HFFc6 (cell line): ENCODE data around the gene ZNF564. TPM values are rescaled to one million over a fixed set of nuclear protein-coding genes. Genes with fewer than 3 reads are reported as not detected.
"Not testable (repeated sequence)": the region's sequence is repeated elsewhere in the genome, so short reads cannot be mapped to it uniquely, and the experiment has no call there.

Experiments used
- DNase-seq: peaks from one replicate; pipeline ENCODE4 v3.0.0-alpha.2; 2018
- H3K27ac Mint-ChIP-seq: 2 replicates; pipeline ENCODE4 v1.8.0; 2020; ENCODE audit warnings: mild to moderate bottlenecking, mixed read lengths
- H3K27me3 Mint-ChIP-seq: 2 replicates; pipeline ENCODE4 v1.8.0; 2021; ENCODE audit warnings: mild to moderate bottlenecking, moderate library complexity, mixed read lengths; ENCODE audit not compliant: insufficient read depth
- H3K36me3 Mint-ChIP-seq: 2 replicates; pipeline ENCODE4 v1.8.0; 2021; ENCODE audit warnings: low read depth, mixed read lengths
- H3K4me1 Mint-ChIP-seq: 2 replicates; pipeline ENCODE4 v1.8.0; 2020; ENCODE audit warnings: low read depth, mixed read lengths
- H3K4me3 Mint-ChIP-seq: 2 replicates; pipeline ENCODE4 v1.8.0; 2020; ENCODE audit warnings: mild to moderate bottlenecking, moderate library complexity, mixed read lengths
- H3K9me3 Mint-ChIP-seq: 2 replicates; pipeline ENCODE4 v1.8.0; 2020; ENCODE audit warnings: mild to moderate bottlenecking, mixed read lengths
- CTCF ChIP-seq: fragments of 200-600 bp; sonication (generic); IDR thresholded peaks from 2 replicates; pipeline ENCODE4 v1.5.0; 2021; ENCODE audit warnings: antibody characterized with exemption, mild to moderate bottlenecking
- total RNA-seq, 6 experiments: library from RNA; stranded (reverse); fragmentation: NEBNext Ultra II Directional; extraction: Animal tissue kit (Norgen Biotek cat#: 25700); gene quantifications; 2 replicates in 1 of 6; 3 replicates in 5 of 6; pipeline ENCODE4 v1.2.3, GENCODE V29; 2021

Gene ZNF564
- total RNA-seq, 6 experiments from 2014 or later, result 3.5 to 4.7 (median 4.2) TPM

- H3K4me3 Mint-ChIP-seq, result no peak overlapping the region
- no peak overlapping the region for H3K27ac Mint-ChIP-seq
- peaks cover 12% of the 10 kb centered on the region for H3K4me1 Mint-ChIP-seq
- H3K9me3 Mint-ChIP-seq, result peaks cover 12% of the 10 kb centered on the region
- peaks cover 1% of the 10 kb centered on the region; the same call in 1 of the 2 replicates for H3K27me3 Mint-ChIP-seq
- DNase-seq, result no peak
- TF ChIP-seq CTCF, result no peak
- peaks cover 6% of the 10 kb centered on the region; the same call in 1 of the 2 replicates for H3K36me3 Mint-ChIP-seq
These were observed 54.2 kb downstream of the ZNF564 start for GRCh38 chr19:12497032-12497431.

GRCh38 chr19:12496480-12496879 lies 54.8 kb downstream of the ZNF564 start:
- peaks cover 6% of the 10 kb centered on the region; the same call in 1 of the 2 replicates for H3K36me3 Mint-ChIP-seq
- H3K27me3 Mint-ChIP-seq, result peaks cover 1% of the 10 kb centered on the region; the same call in 1 of the 2 replicates
- H3K4me3 Mint-ChIP-seq, result 0 out of 2 replicates have a peak overlapping the region, but pooled peaks have one; percentile 90
- H3K9me3 Mint-ChIP-seq, result peaks cover 15% of the 10 kb centered on the region
- TF ChIP-seq CTCF, result no peak
- no peak overlapping the region for H3K27ac Mint-ChIP-seq
- no peak for DNase-seq
- H3K4me1 Mint-ChIP-seq, result peaks cover 12% of the 10 kb centered on the region

GRCh38 chr19:12495002-12495802 lies 56.1 kb downstream of the ZNF564 start:
- H3K4me1 Mint-ChIP-seq, result peaks cover 12% of the 10 kb centered on the region
- peaks cover 6% of the 10 kb centered on the region; the same call in 1 of the 2 replicates for H3K36me3 Mint-ChIP-seq
- peak; percentile 57 for TF ChIP-seq CTCF
- H3K4me3 Mint-ChIP-seq, result peak overlapping the region; percentile 90
- H3K27ac Mint-ChIP-seq, result peak overlapping the region; percentile 79
- no peaks in the 10 kb centered on the region; the same call in 1 of the 2 replicates for H3K27me3 Mint-ChIP-seq
- DNase-seq, result peak; percentile 79
- peaks cover 13% of the 10 kb centered on the region for H3K9me3 Mint-ChIP-seq

GRCh38 chr19:12494260-12494860 lies 56.9 kb downstream of the ZNF564 start:
- no peak for TF ChIP-seq CTCF
- Mint-ChIP-seq H3K4me3 (peak overlapping the region; percentile 19; the same call in 1 of the 2 replicates), H3K27ac (no peak overlapping the region), H3K27me3 (no peaks in the 10 kb centered on the region; the same call in 1 of the 2 replicates), H3K36me3 (peaks cover 6% of the 10 kb centered on the region; the same call in 1 of the 2 replicates), H3K4me1 (peaks cover 12% of the 10 kb centered on the region), H3K9me3 (peaks cover 8% of the 10 kb centered on the region)
- no peak for DNase-seq

- not testable (repeated sequence) for H3K27me3 Mint-ChIP-seq, H3K4me3 Mint-ChIP-seq
These were observed 65.0 kb downstream of the ZNF564 start for GRCh38 chr19:12486265-12486783.

More at GRCh38 chr19:12486265-12486783, 65.0 kb downstream of the ZNF564 start:
- H3K27ac Mint-ChIP-seq, H3K36me3 Mint-ChIP-seq, DNase-seq, H3K9me3 Mint-ChIP-seq: not testable (repeated sequence)
- H3K4me1 Mint-ChIP-seq, result peaks cover 23% of the 10 kb centered on the region
